Measurements from ENCODE around the gene CORO2B. TPM values are rescaled to one million over a fixed set of nuclear protein-coding genes. Genes with fewer than 3 reads are reported as not detected.

The CORO2B gene
- total and polyA plus RNA-seq, 2 of the 13 experiments (the other 11 are each of a cell fraction or from before 2014, with no cell fraction given): 0.35 to 0.63 TPM

DNA sequence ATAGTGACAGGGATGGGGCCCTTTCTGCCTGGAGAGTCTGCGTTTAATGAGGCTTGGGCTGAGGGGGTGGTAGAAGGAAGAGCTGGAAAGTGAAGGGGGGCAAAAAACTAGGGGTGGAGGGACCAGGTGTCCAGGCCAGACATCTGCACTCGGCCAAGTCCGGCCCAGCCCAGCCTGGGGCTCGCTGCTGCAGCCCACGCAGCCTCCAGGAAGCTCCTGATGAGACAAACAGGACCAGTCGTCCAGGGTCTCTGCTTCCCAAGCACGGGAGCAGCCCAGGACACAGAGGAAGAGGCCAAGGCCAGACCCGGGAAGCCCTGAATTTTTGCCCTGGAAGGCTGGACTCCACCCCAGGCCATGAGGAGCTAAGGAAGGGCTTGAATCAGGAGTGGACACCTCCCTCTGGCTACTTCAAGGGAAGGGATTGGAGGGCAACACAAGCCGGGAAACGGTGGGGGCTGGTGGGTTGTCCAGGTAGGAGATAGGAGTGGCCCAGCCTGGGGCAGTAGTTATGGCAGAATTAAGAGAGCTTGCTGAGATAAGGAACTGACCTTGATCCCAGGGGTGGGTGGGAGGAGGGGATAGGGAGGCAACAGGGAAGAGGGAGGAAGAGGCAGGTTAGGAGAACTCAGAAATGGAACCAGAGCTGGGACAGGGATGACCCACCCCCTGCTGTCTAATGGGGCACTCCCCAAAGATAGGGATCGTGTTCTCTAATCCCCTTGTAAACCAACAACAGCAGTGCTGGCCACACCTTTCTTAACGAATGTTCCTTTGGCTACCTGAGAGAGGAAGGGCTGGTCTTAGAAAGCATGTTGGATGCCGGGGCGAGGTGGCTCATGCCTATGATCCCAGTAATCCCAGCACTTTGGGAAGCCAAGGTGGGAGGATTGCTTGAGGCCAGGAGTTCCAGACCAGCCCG is 152.4 kb downstream of the CORO2B start:
- Histone ChIP-seq H3K27ac (ENCODE audit: extremely low read length, insufficient read depth, low read length) (no peak overlapping the region), H3K4me3 (replicated peaks in 1 of 3; ENCODE audit: insufficient read depth in 1 of 3, low read depth in 2 of 3, low read length in 3 of 3) (no peak overlapping the region), H3K9me3 (ENCODE audit: low read length) (no peaks in the 10 kb centered on the region), H2AFZ (ENCODE audit: low read length) (no peak overlapping the region), H4K20me1 (ENCODE audit: insufficient read depth, low read length) (no peaks in the 10 kb centered on the region), H3K36me3 (replicated peaks in 1 of 2; ENCODE audit: control insufficient read depth in 1 of 2, insufficient read depth in 2 of 2, low read length in 2 of 2) (no peaks in the 10 kb centered on the region), H3K79me2 (ENCODE audit: insufficient read depth, low read length) (no peaks in the 10 kb centered on the region), H3K9ac (ENCODE audit: insufficient read depth, low read depth, low read length) (no peak overlapping the region), H3K27me3 (ENCODE audit: control insufficient read depth in 1 of 2, insufficient read depth in 2 of 2, low read length in 2 of 2) (peaks cover 2 to 33% of the 10 kb centered on the region in 2 experiments; a peak in 4 of 5 replicates), H3K4me1 (ENCODE audit: insufficient read depth, low read length) (no peaks in the 10 kb centered on the region), H3K4me2 (ENCODE audit: low read depth, low read length) (no peak overlapping the region)
- FAIRE-seq: no peak
- DNase-seq (ENCODE audit: low spot score): no peak
- ChIA-PET POLR2A (no interaction called here), CTCF (ENCODE audit: low intra/inter-chr PET ratio, low total read pairs) (interaction anchor here (1.3 to 2.6 kb wide), 2 partner anchors 144 to 193 kb away, joined by 7 to 29 read pairs; no protein-coding TSS in a partner anchor)
- BruUV-seq (replicated peaks): no TSS peak
- intact Hi-C loops (cut with micrococcal nuclease; ENCODE audit: unreplicated experiment): loop anchor here (2.0 kb wide), 1 partner anchor 194 kb away; no protein-coding TSS in a partner anchor
- in situ Hi-C loops (cut with HindIII; ENCODE audit: extremely low pct_ligation_motif_present, low pct_unique_long_range_greater_than_20kb): loop anchor here (5.0 kb wide), 1 partner anchor 146 kb away; no protein-coding TSS in a partner anchor
- ATAC-seq: peak; percentile 43
- TF ChIP-seq NR3C1 (CRISPR knock-in tag; IDR thresholded peaks at IDR 0.05) (no peak), RELA (CRISPR knock-in tag; IDR thresholded peaks at IDR 0.05) (no peak), ZNF138 (CRISPR knock-in tag; IDR thresholded peaks at IDR 0.05; ENCODE audit: low read depth) (no peak), ZNF33B (CRISPR knock-in tag; IDR thresholded peaks at IDR 0.05) (no peak), CBX5 (CRISPR knock-in tag; IDR thresholded peaks at IDR 0.05; ENCODE audit: borderline replicate concordance) (no peak), NFE2L2 (IDR thresholded peaks at IDR 0.05; ENCODE audit: low read length) (no peak), RFX5 (IDR thresholded peaks at IDR 0.05; ENCODE audit: low read depth, low read length) (no peak), PRPF4 (IDR thresholded peaks at IDR 0.05; ENCODE audit: low read depth, low read length, poor library complexity, severe bottlenecking) (no peak), PHF21A (CRISPR knock-in tag; IDR thresholded peaks at IDR 0.05) (no peak)
- TF ChIP-seq, protein P1, sequence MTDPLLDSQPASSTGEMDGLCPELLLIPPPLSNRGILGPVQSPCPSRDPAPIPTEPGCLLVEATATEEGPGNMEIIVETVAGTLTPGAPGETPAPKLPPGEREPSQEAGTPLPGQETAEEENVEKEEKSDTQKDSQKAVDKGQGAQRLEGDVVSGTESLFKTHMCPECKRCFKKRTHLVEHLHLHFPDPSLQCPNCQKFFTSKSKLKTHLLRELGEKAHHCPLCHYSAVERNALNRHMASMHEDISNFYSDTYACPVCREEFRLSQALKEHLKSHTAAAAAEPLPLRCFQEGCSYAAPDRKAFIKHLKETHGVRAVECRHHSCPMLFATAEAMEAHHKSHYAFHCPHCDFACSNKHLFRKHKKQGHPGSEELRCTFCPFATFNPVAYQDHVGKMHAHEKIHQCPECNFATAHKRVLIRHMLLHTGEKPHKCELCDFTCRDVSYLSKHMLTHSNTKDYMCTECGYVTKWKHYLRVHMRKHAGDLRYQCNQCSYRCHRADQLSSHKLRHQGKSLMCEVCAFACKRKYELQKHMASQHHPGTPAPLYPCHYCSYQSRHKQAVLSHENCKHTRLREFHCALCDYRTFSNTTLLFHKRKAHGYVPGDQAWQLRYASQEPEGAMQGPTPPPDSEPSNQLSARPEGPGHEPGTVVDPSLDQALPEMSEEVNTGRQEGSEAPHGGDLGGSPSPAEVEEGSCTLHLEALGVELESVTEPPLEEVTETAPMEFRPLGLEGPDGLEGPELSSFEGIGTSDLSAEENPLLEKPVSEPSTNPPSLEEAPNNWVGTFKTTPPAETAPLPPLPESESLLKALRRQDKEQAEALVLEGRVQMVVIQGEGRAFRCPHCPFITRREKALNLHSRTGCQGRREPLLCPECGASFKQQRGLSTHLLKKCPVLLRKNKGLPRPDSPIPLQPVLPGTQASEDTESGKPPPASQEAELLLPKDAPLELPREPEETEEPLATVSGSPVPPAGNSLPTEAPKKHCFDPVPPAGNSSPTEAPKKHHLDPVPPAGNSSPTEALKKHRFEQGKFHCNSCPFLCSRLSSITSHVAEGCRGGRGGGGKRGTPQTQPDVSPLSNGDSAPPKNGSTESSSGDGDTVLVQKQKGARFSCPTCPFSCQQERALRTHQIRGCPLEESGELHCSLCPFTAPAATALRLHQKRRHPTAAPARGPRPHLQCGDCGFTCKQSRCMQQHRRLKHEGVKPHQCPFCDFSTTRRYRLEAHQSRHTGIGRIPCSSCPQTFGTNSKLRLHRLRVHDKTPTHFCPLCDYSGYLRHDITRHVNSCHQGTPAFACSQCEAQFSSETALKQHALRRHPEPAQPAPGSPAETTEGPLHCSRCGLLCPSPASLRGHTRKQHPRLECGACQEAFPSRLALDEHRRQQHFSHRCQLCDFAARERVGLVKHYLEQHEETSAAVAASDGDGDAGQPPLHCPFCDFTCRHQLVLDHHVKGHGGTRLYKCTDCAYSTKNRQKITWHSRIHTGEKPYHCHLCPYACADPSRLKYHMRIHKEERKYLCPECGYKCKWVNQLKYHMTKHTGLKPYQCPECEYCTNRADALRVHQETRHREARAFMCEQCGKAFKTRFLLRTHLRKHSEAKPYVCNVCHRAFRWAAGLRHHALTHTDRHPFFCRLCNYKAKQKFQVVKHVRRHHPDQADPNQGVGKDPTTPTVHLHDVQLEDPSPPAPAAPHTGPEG (CRISPR knock-in tag; IDR thresholded peaks at IDR 0.05): no peak
- TF ChIP-seq, protein P2, sequence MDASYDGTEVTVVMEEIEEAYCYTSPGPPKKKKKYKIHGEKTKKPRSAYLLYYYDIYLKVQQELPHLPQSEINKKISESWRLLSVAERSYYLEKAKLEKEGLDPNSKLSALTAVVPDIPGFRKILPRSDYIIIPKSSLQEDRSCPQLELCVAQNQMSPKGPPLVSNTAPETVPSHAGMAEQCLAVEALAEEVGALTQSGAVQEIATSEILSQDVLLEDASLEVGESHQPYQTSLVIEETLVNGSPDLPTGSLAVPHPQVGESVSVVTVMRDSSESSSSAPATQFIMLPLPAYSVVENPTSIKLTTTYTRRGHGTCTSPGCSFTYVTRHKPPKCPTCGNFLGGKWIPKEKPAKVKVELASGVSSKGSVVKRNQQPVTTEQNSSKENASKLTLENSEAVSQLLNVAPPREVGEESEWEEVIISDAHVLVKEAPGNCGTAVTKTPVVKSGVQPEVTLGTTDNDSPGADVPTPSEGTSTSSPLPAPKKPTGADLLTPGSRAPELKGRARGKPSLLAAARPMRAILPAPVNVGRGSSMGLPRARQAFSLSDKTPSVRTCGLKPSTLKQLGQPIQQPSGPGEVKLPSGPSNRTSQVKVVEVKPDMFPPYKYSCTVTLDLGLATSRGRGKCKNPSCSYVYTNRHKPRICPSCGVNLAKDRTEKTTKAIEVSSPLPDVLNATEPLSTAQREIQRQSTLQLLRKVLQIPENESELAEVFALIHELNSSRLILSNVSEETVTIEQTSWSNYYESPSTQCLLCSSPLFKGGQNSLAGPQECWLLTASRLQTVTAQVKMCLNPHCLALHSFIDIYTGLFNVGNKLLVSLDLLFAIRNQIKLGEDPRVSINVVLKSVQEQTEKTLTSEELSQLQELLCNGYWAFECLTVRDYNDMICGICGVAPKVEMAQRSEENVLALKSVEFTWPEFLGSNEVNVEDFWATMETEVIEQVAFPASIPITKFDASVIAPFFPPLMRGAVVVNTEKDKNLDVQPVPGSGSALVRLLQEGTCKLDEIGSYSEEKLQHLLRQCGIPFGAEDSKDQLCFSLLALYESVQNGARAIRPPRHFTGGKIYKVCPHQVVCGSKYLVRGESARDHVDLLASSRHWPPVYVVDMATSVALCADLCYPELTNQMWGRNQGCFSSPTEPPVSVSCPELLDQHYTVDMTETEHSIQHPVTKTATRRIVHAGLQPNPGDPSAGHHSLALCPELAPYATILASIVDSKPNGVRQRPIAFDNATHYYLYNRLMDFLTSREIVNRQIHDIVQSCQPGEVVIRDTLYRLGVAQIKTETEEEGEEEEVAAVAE (CRISPR knock-in tag; IDR thresholded peaks at IDR 0.05; ENCODE audit: borderline replicate concordance): no peak
- 29% methylated on average over 13 of the region's 15 CpGs for WGBS (ENCODE audit: low lambda C conversion rate)

All from HepG2 (cell line).